Stimulated activated CD4-positive, alpha-beta T cell treated with anti-CD3 and anti-CD28 coated beads, Interleukin-1b, Interleukin-23, amount 100 ng/mL, for 24 hours (primary cell): ENCODE results near the gene TIMP2.
"Not testable (repeated sequence)": the region's sequence is repeated elsewhere in the genome, so short reads cannot be mapped to it uniquely, and the experiment has no call there.

Experiments used
- DNase-seq, 4 experiments: peaks; one replicate each; pipeline ENCODE4 v3.0.0-alpha.2; 2020; ENCODE audit warnings: low read depth in 4 of 4, low spot score in 1 of 4

Gene TIMP2

GRCh38 chr17:78908426-78908825, 16.8 kb downstream of the TIMP2 start:
- DNase-seq, result no peak

DNA sequence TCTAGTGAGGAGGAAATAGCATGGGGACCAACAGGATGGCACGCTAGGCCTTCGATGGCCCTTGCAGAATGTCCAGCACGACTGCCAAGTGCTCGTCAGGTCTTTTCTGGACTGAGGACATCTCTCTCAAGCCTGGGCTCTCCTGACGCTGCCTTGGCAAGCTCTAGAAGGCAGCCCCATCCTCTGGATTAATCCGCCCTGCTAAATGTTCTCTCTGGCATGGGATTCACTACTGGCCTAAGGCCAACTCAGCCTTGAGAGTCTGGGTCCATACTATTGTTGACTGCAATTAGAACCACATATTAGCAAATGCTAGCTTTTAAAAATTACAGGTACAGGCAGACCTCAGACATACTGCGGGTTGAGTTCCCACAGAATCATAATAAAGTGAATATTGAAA, 19.6 kb downstream of the TIMP2 start:
- DNase-seq, result no peak

- DNase-seq, result no peak
These were observed 20.1 kb downstream of the TIMP2 start for GRCh38 chr17:78905116-78905515.

- DNase-seq, result no peak
These were observed 20.8 kb downstream of the TIMP2 start for GRCh38 chr17:78904371-78904770.

GRCh38 chr17:78903101-78903779, 21.9 kb downstream of the TIMP2 start, which contains the start of gene CEP295NL:
TSS of gene CEP295NL (minus strand) at chr17:78903201. CDS start at chr17:78901828, 1,373 bp downstream.
- no peak for DNase-seq

DNA sequence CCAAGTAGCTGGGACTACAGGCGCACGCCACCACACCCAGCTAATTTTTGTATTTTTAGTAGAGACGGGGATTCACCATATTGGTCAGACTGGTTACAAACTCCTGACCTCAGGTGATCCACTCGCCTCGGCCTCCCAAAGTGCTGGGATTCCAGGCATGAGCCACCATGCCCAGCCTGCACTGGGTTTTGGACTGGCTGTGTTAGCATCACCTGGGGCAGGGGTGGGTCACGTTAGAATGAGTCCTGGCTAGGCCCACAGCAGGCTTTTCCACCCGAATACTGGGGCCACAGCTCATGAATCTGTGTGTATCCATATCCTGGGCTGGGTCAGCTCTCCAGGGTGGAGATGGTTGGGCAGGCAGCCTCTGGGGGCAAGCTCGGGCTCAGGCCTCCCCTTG, 23.0 kb downstream of the TIMP2 start:
- not testable (repeated sequence) for DNase-seq

DNA sequence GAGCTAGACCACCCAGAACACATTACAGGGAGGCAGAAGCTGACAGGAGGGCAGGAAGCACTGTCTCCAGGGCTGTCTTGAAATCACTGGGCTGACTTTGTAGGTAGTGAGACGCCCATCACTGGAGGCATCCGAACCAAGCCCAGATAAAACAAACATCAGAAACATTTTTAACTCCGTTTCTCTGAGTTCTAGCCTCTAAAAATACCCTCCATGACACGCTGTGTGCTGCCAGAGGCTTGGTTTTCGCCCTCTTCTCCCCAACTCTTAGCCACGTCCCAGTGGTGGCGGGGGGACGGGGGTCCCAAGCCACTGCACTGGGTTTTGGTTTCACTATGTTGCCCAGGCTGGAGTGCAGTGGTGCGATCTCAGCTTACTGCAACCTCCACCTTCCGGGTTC, 23.4 kb downstream of the TIMP2 start:
- no peak for DNase-seq

- no peak for DNase-seq
These were observed 24.4 kb downstream of the TIMP2 start for GRCh38 chr17:78900816-78901215.

DNA sequence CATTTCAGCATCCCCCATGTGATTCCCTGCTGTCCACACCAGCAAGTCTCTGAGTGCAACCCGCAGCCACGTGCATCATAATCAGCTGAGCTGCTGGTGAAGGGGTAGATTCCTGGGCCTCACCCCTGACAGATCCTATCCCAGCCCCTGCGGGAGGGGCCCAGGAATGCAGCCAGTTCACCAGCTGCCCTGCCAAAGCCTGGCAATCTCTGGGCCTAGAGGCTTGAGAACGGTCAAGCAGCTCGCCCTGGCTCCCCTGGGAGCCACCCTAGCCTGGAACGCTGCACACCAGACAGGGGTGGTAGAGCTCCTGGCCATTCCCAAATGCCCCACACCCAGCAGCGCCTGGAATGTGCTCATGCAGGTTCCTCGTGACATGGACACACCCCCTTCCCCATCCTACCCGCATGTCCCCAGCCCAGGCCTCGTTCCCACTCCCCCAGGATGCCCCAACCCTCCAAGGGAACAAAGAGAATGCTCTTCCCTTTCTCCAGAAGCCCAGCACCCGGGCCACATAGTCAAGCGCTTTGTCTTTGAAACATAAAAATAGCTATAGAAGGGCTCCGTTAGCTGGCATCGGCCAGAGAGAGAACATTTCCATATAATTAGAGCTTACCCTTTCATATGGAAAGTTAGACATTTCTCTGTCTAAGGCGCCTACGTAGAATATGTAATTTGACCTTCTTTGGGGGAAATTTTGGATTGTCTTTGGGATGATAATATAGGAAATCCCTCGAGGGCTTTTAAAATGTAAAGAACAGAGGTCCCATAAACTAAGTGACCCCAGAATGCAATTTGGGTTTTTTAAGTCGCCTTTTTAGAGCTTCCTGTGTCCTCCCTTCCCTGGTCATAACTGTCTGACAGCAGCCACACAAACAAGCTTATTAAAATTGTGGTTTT, 25.6 kb downstream of the TIMP2 start:
- DNase-seq, result no peak

- DNase-seq, result no peak
These were observed 26.2 kb downstream of the TIMP2 start for GRCh38 chr17:78898947-78899346.

- DNase-seq, result no peak
These were observed 26.9 kb downstream of the TIMP2 start for GRCh38 chr17:78898075-78898836.

GRCh38 chr17:78897664-78898047, 27.5 kb downstream of the TIMP2 start:
- no peak for DNase-seq

- DNase-seq, result no peak
These were observed 28.1 kb downstream of the TIMP2 start for GRCh38 chr17:78896834-78897663.

- DNase-seq, result no peak
These were observed 28.9 kb downstream of the TIMP2 start for GRCh38 chr17:78896091-78896833.

DNA sequence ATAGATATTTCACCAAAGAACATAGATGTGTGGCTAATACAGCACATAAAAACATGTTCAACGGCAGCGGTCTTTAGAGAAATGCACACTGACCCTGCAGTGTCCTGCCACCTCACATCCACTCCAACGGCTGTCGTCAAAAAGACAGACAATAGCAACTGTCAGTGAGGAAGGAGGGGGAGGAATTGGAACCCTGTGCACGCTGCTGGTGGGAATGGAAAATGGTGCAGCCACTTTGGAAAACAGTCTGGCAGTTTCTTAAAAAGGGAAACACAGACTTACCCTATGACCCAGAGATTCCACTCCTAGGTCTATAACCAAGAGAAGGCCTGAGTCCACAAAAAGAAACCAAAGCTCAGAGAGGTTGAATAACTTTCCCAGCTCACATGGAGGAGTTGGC, 29.9 kb downstream of the TIMP2 start:
- DNase-seq, result no peak

- no peak for DNase-seq
These were observed 31.5 kb downstream of the TIMP2 start for GRCh38 chr17:78893684-78894083.

- DNase-seq, result no peak
These were observed 32.2 kb downstream of the TIMP2 start for GRCh38 chr17:78892936-78893379.

GRCh38 chr17:78892520-78892919, 32.7 kb downstream of the TIMP2 start:
- no peak for DNase-seq

GRCh38 chr17:78892062-78892456, 33.1 kb downstream of the TIMP2 start:
- DNase-seq, result no peak
